GM18907 (cell line): ENCODE results near the gene SLC2A4.
"Not testable (repeated sequence)": the region's sequence is repeated elsewhere in the genome, so short reads cannot be mapped to it uniquely, and the experiment has no call there.

Source experiments
- ATAC-seq: cut with Tn5 transposase; IDR thresholded peaks from one replicate; pipeline ENCODE4 v1.9.1; 2021; ENCODE audit warnings: mild to moderate bottlenecking, moderate library complexity; ENCODE audit not compliant: unreplicated experiment

SLC2A4 gene

GRCh38 chr17:7281074-7281952 is at the start of gene SLC2A4:
Gene SLC2A4 (plus strand): TSS chr17:7281718. CDS start chr17:7281935, 217 bp downstream.
- ATAC-seq, result peak; percentile 54

- no peak for ATAC-seq
Observed at GRCh38 chr17:7232114-7232513, 49.4 kb upstream of the SLC2A4 start.

GRCh38 chr17:7233701-7234082 is 47.8 kb upstream of the SLC2A4 start:
- no peak for ATAC-seq

GRCh38 chr17:7234083-7234951 is 47.2 kb upstream of the SLC2A4 start, which contains the start of gene DVL2:
Gene DVL2 (minus strand): TSS chr17:7234517. CDS start chr17:7234262, 255 bp downstream.
- peak; percentile 50 for ATAC-seq

GRCh38 chr17:7235693-7236665 is 45.5 kb upstream of the SLC2A4 start:
- ATAC-seq, result no peak

- no peak for ATAC-seq
Observed at GRCh38 chr17:7236808-7237207, 44.7 kb upstream of the SLC2A4 start.

GRCh38 chr17:7237266-7237760 is 44.2 kb upstream of the SLC2A4 start:
- no peak for ATAC-seq

GRCh38 chr17:7237761-7238419 is 43.6 kb upstream of the SLC2A4 start:
- peak; percentile 10 for ATAC-seq

- ATAC-seq, result no peak
Observed at GRCh38 chr17:7238420-7239090, 43.0 kb upstream of the SLC2A4 start.

GRCh38 chr17:7239091-7240027 is 42.2 kb upstream of the SLC2A4 start, which contains the start of gene PHF23:
Gene PHF23 (minus strand): TSS chr17:7239457. CDS start chr17:7239279, 178 bp downstream.
- ATAC-seq, result peak; percentile 54

- ATAC-seq, result no peak
Observed at GRCh38 chr17:7240375-7240774, 41.1 kb upstream of the SLC2A4 start.

- no peak for ATAC-seq
Observed at GRCh38 chr17:7241090-7241733, 40.3 kb upstream of the SLC2A4 start.

GRCh38 chr17:7241783-7242716 is 39.5 kb upstream of the SLC2A4 start, which contains the start of gene GABARAP:
Gene GABARAP (minus strand): TSS chr17:7242449. CDS start chr17:7242330, 119 bp downstream.
- ATAC-seq, result peak; percentile 29

- peak; percentile 48 for ATAC-seq
Observed at GRCh38 chr17:7242717-7243452, 38.6 kb upstream of the SLC2A4 start.

GRCh38 chr17:7243453-7243729 is 38.1 kb upstream of the SLC2A4 start:
- no peak for ATAC-seq

GRCh38 chr17:7243838-7244237 is 37.7 kb upstream of the SLC2A4 start:
- not testable (repeated sequence) for ATAC-seq
